Measurements from ENCODE around the gene TLR9.

DNA sequence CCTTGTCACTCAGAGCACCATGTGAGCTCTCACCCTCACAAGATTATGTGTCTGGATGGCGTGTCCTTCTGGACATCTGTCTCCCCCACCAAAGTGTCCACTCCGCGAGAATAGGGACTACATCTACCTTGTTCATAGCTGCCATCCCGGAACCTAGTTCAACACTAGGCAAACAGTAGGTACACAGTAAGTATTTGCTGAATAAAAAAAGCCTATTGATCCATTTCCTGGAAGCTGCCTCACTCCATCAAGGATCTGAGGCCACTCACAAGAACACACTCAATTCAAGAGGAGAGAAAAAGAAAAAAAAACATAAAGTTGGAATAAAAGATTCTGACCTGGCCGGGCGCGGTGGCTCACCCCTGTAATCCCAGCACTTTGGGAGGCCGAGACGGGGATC, 38.7 kb downstream of the TLR9 start:
- TF ChIP-seq POLR2A (conservative IDR thresholded peaks at IDR 0.05), result no peak
- no peak for TF ChIP-seq MED1 (CRISPR knock-in tag; IDR thresholded peaks at IDR 0.05; ENCODE audit: borderline replicate concordance)
- no peak for TF ChIP-seq RFX5 (IDR thresholded peaks at IDR 0.05; ENCODE audit: low read depth, low read length)
- TF ChIP-seq EP300 (IDR thresholded peaks at IDR 0.05; ENCODE audit: low read length), result no peak
- TF ChIP-seq ZNF274 (IDR thresholded peaks at IDR 0.05; ENCODE audit: borderline replicate concordance, low read depth, low read length), result no peak

Measured in K562 (cell line).